GM21737 (cell line): ENCODE results near the gene SCYGR5.
"Not testable (repeated sequence)": the region's sequence is repeated elsewhere in the genome, so short reads cannot be mapped to it uniquely, and the experiment has no call there.

ENCODE experiments used
- ATAC-seq: cut with Tn5 transposase; IDR thresholded peaks from one replicate; pipeline ENCODE4 v1.9.1; 2021; ENCODE audit warnings: mild to moderate bottlenecking, moderate library complexity; ENCODE audit not compliant: unreplicated experiment

Gene SCYGR5

GRCh38 chr2:227671170-227671905 lies 4.7 kb downstream of the SCYGR5 start:
- ATAC-seq: no peak

- not testable (repeated sequence) for ATAC-seq
Measured at GRCh38 chr2:227673620-227674019, 7.0 kb downstream of the SCYGR5 start.

GRCh38 chr2:227674485-227674884 lies 7.9 kb downstream of the SCYGR5 start:
- ATAC-seq: no peak

- no peak for ATAC-seq
Measured at GRCh38 chr2:227677928-227678327, 11.3 kb downstream of the SCYGR5 start.

- ATAC-seq: no peak
Measured at GRCh38 chr2:227684258-227684657, 17.7 kb downstream of the SCYGR5 start.

- no peak for ATAC-seq
Measured at GRCh38 chr2:227687189-227687588, 20.6 kb downstream of the SCYGR5 start.

- no peak for ATAC-seq
Measured at GRCh38 chr2:227696990-227697679, 30.5 kb downstream of the SCYGR5 start.

GRCh38 chr2:227701556-227701955 lies 35.0 kb downstream of the SCYGR5 start:
- ATAC-seq: no peak

GRCh38 chr2:227703280-227703732 lies 36.7 kb downstream of the SCYGR5 start:
- no peak for ATAC-seq

GRCh38 chr2:227703961-227704360 lies 37.4 kb downstream of the SCYGR5 start:
- ATAC-seq: no peak

GRCh38 chr2:227706859-227707258 lies 40.3 kb downstream of the SCYGR5 start:
- ATAC-seq: no peak

GRCh38 chr2:227707390-227707789 lies 40.8 kb downstream of the SCYGR5 start:
- ATAC-seq: no peak

GRCh38 chr2:227710986-227711385 lies 44.4 kb downstream of the SCYGR5 start:
- ATAC-seq: no peak

GRCh38 chr2:227713291-227713690 lies 46.7 kb downstream of the SCYGR5 start:
- ATAC-seq: no peak

- no peak for ATAC-seq
Measured at GRCh38 chr2:227716501-227716900, 49.9 kb downstream of the SCYGR5 start.
